NT2/D1 (cell line): ENCODE data around the gene ATP8B4.

Experiments
- SUZ12 ChIP-seq: IDR thresholded peaks from 2 replicates; pipeline ENCODE4 v1.6.1; 2011; ENCODE audit not compliant: insufficient read length, insufficient read depth; ENCODE audit errors: extremely low read depth
- YY1 ChIP-seq: IDR thresholded peaks from 2 replicates; pipeline ENCODE4 v1.6.1; 2011; ENCODE audit not compliant: insufficient read length, insufficient read depth
- ZNF274 ChIP-seq: IDR thresholded peaks from 2 replicates; pipeline ENCODE4 v1.6.1; 2011; ENCODE audit warnings: mild to moderate bottlenecking, low read depth, low read length

- TF ChIP-seq ZNF274 (no peak), YY1 (no peak), SUZ12 (no peak)
Measured at GRCh38 chr15:50017522-50017921, 101.5 kb downstream of the ATP8B4 start.
